Measurements from ENCODE around the gene SLC28A1.
"Not testable (repeated sequence)": the region's sequence is repeated elsewhere in the genome, so short reads cannot be mapped to it uniquely, and the experiment has no call there.

SLC28A1 gene

GRCh38 chr15:84862214-84862975 lies 22.1 kb upstream of the SLC28A1 start:
- no peak for DNase-seq (ENCODE audit: low spot score)

DNA sequence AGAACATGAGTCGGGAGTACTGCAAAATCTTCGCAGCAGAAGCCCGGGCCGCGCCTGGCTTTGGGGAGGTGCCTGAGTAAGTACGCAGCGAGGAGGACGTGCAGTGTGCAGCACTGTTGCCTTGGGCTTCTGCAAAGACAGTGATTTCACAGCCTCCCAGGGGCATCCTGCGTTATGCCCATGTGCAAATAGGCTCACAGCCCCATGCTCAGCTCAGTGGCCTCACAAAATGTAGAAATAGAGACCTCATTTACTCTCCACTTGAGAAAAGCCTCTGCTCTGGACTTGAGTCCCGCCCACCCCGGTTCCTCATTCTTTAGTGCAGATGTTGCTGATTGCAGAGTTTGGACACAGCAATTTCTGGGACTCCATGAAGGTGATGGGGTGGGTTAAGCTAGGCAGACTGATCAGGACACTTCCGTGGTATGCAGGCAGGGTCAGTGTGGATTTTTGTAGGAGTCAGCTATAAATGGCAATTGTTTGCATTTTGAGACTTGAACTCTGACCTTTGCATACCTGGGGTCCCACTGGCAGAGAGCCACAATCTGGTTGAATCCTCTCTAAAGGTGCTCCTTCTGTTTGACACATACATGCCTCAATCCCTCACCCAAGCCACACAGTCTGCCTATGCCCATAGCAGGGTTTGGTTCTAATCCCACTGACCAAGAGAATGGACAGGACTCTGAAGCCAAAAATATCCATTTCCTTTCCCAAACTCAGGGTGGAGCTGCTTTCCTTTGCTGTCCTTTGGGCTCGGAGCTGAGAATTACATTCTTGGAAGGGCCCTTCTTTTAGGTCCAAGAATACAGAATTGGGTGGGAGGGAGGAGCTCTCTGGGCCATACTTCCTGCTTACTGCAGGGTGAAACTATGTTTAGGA lies 20.7 kb upstream of the SLC28A1 start:
- DNase-seq (ENCODE audit: low spot score) = no peak

DNA sequence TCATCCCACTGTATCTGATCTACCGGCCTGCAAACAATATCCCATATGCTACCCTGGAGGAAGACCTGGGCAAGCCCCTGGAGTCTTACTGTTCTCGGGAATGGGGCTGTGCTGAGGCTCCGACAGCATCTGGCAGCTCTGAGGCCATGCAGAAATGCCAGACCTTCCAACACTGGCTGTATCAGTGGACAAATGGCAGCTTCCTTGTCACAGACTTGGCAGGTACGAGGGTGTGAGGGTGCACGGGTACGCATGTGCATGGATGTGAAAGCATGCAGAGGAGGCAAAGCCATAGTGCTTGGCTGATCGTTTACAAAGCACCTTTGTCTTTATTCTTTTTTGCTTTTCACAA lies 20.0 kb upstream of the SLC28A1 start:
- no peak for DNase-seq (ENCODE audit: low spot score)

DNA sequence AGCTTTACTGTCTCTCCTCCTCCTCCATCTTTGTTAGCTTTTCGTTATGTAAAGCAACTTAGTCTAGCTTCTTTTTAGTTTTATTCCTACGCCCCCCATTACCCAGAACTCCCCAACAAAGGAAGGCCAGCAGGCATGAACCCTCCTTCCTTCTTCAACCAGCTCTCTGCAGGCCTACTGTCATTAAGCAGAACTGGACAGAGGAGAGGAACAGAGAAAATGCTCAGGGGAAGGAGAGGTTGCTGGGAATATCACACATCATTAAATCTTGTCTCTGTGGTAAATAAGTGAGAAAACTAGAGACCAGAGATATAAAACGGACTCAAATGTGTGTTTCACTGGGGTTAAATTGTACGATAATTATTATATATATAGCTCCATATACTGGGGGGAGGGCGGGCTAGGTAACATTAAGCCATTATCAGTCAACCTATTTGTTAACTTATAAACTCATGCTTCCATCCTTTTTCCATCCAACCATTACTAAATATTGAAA lies 19.3 kb upstream of the SLC28A1 start:
- no peak for DNase-seq (ENCODE audit: low spot score)

DNA sequence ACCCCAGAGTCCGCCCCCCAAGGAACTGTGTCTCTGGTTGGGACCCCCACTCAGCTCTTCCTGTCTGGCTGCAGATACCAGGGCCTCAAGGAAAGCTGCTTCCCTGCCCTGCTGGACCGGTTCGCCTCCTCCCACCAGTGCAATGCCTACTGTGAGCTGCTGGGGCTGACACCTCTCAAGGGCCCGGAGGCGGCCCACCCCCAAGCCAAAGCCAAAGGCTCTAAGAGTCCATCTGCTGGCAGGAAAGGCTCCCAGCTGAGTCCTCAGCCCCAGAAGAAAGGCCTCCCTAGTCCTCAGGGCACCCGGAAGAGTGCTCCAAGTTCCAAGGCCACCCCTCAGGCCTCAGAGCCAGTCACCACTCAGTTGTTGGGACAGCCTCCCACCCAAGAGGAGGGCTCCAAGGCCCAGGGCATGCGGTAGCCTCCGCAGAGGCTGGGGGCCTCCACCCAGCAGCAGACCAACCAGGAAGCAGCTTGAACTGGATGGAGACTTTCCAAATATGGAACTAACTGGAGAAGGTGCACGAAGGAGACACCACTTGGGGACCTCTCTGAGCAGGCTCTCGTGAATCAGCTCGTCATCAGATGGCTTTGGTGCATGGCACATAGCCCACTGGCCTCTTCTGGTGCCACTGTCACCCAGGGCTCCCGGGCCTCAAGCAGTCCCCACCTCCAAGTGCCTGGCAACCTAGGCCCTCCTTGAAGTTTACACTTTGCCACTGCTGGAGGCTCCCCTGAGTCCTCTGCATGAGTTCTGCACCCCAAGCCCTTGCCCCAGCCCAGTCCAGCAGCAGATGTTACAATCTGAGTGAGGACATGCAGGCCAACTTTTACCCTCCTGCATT lies 16.2 kb upstream of the SLC28A1 start:
- no peak for DNase-seq (ENCODE audit: low spot score)

DNA sequence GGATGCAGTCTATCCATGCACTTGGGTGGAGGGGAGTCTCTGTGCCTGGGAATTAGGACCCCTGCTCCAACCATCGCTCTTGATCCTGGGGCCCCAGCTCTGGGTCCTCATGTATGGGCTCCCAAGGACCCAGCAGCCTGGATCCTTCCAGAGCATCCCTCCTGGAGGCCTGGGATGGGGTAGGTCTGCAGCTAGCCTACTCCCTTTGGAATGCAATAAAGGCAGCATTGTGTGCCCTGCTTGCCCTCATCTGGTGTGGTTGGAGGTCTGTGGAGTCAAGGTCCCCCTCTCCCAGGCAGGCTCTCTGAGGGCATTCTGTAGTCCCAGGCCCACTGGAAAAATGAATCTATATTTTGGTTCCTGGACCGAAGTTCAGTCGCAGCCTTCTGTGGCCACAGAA lies 15.0 kb upstream of the SLC28A1 start:
- no peak for DNase-seq (ENCODE audit: low spot score)

DNA sequence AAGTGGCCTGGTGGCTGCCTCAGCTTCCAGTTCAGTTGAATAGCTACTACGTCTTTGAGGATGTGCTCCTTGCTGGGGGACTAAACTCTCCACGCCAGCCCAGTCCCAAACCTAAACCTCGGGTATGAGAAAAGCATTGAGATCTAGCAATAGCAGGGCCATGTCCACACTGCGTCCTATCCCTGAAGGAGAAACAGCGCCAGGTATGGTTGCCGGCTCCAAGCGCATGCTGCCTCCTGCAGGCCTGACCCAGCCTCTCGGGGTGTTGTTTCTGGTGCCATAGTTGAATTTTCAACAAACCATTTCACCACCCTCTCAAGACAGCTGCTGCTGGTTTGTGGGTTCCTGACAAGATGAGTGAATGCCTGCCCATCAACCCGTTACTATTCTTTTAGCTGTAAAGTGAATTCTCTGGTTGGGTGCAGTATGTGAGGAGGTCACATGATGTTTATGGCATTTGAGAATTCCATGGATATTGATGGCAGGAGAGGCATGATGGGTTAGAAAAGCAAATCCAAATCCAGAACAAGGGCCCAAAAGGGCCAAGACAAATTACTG lies 13.0 kb upstream of the SLC28A1 start:
- DNase-seq (ENCODE audit: low spot score) = no peak

DNA sequence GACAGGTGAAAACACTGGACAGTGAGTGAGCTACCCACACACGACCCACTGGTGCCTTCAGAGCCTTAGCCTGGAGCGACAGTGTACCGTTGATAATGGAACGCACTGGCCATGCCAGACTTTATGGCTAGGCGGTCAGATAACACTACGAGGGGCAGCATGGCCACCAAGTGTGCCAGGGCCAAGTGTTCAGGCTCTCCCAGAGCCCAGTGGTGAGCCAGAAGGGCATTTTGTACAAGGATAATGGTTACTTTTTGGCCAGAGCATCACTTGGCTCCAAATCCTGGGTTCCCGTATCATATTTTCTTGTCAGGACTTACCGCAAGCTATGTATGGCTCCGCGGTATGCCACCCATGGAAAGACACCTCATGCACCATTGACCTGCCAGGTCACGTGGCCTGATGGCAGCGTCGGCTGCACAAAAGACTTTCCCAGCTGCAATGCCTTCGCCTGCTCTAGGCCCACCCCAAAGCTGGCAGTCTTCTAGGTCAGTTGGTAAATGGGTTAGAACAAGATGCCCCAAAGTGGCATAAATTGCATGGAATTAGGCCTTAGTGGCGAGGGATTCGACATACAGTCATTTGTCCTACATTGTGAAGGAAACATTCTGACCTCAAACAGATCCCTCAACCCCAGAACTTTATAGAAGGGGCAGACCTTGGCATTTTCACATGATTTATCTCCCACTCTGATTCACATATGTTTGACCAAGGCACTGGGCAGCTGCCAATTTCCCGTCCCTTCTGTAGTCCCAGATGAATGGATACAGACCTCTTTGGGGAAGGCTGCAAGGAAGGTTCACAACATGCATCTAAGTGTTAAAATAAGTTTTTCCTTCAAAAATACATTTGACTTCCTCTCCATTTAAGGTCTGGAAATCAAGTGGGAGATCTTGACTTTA lies 12.2 kb upstream of the SLC28A1 start:
- no peak for DNase-seq (ENCODE audit: low spot score)

- DNase-seq (ENCODE audit: low spot score) = no peak
Observed at GRCh38 chr15:84873997-84874396, 10.5 kb upstream of the SLC28A1 start.

DNA sequence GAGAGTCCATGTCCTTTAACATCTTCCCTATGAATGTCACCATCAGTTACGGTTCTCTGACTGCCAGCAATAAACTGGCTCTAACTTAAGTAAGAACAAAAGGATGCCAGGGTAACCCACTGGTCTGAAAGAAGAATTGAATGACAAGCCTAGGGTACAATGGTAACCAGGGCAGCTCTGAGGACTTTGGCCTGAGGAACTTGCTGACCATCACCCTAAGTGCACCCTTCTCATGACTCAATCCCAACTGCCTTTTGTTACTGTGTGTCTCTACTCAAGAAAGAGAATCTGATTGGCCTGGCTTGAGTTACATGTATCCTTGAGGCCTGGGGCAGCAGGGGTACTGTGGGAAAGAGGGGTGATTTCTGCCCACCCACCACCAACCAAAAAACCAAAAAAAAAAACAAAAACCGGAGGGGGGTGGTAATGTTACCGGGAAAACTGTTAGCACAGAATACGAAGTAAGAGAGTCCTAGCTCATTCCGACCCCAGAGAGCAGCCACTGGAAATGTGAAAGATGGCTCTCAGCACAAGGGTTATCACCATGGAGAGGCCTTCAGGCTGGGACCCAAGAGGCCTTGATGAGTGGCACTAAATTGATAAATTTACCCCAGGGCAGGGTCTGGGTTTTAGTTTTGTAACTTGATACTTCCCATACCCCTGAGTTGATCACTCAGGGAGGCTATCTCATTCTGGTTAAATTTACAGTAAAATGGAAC lies 9.3 kb upstream of the SLC28A1 start:
- no peak for DNase-seq (ENCODE audit: low spot score)

GRCh38 chr15:84876269-84876668 lies 8.2 kb upstream of the SLC28A1 start:
- DNase-seq (ENCODE audit: low spot score) = no peak

- DNase-seq (ENCODE audit: low spot score) = not testable (repeated sequence)
Observed at GRCh38 chr15:84877701-84878100, 6.8 kb upstream of the SLC28A1 start.

- DNase-seq (ENCODE audit: low spot score) = peak; percentile 81
Observed at GRCh38 chr15:84878504-84878903, 6.0 kb upstream of the SLC28A1 start.

GRCh38 chr15:84879088-84879780 lies 5.2 kb upstream of the SLC28A1 start:
- no peak for DNase-seq (ENCODE audit: low spot score)

- DNase-seq (ENCODE audit: low spot score) = no peak
Observed at GRCh38 chr15:84880007-84880406, 4.5 kb upstream of the SLC28A1 start.

GRCh38 chr15:84880822-84881519 lies 3.5 kb upstream of the SLC28A1 start:
- no peak for DNase-seq (ENCODE audit: low spot score)

GRCh38 chr15:84881520-84881830 lies 3.0 kb upstream of the SLC28A1 start:
- no peak for DNase-seq (ENCODE audit: low spot score)

DNA sequence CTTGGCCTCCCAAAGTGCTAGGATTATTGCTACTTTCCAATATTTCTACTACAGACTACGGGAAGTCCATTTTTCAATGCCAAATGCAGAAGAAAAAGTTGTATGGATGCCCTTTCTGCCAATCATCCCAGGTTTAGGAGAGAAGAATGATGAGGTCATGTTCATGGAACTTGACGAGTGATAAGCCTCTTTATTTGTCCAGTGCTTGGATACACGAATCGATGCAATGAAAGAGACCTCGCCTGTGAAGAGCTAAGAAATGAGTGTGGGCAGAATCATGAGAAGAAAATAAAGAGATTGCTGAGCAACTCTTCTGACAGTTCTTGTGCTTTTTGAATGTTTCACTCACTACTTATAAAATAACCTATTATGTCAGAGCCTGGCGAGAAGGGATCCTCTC lies 996 bp upstream of the SLC28A1 start:
- no peak for DNase-seq (ENCODE audit: low spot score)

DNA sequence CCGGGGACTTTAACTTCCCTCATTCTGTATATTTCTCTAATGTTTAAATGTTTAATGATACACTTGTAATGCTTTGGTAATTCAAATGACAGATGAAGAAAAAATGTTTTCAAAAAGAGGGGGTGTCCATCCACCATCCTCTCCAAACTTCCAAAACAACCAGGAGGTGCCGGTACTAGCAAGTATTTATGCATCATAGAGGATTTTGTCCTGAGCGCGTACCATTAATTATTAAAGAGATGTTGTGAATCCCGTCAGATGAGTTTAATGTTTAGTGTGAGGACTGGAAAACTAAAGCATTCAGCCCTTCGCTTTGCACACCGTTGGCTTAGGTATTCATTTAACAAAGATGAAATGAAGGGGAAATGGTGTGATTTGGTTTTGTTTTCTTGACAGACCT lies 1.3 kb downstream of the SLC28A1 start:
- DNase-seq (ENCODE audit: low spot score) = no peak

All from D341Med (cell line).